A549 (cell line): ENCODE data around the gene ROR2. TPM values are rescaled to one million over a fixed set of nuclear protein-coding genes. Genes with fewer than 3 reads are reported as not detected.

Experiments
- polyA plus RNA-seq, 4 experiments: library from polyadenylated mRNA; depleted of rRNA in 3 of 4; stranded (reverse); fragments of >200 nt; fragmentation: RNase III in 1 of 4; extraction: RNeasy Plus Mini Kit Qiagen cat#74134 plus additional on column Dnase treatment in 1 of 4; gene quantifications; 2 replicates in 3 of 4; 3 replicates in 1 of 4; pipeline ENCODE4 v1.2.3, GENCODE V29; 2011 to 2017
- small RNA-seq, 6 experiments: library from RNA; depleted of rRNA; stranded (forward); fragments of <200 nt; gene quantifications; one replicate each; pipeline ENCODE3, GENCODE V24; 2012

The ROR2 gene
- polyA plus RNA-seq, 2 of the 4 experiments (the other 2 are of a cell fraction): 0.12 to 0.53 TPM

Small RNA genes within 50 kb of the gene (small RNA-seq; reads per million reads assigned to genes)
- gene MIR3910-1: 0 reads per million in 6 experiments

Other genes with a start within 250 kb of the ROR2 start
- gene SPTLC1, start 165.2 kb upstream of the ROR2 start, polyA plus RNA-seq (2011; rRNA removed): 112 and 122 TPM in 2 replicates
- gene SPTLC1, start 165.2 kb upstream of the ROR2 start, polyA plus RNA-seq (2017; fragmentation: RNase III; extraction: RNeasy Plus Mini Kit Qiagen cat#74134 plus additional on column Dnase treatment): 63.6 to 63.7 TPM (median 63.6 TPM) in 3 replicates